Right renal cortex interstitium (tissue), 3 donors: Measurements from ENCODE around the gene INPP5A. TPM values are rescaled to one million over a fixed set of nuclear protein-coding genes. Genes with fewer than 3 reads are reported as not detected.
"Not testable (repeated sequence)": the region's sequence is repeated elsewhere in the genome, so short reads cannot be mapped to it uniquely, and the experiment has no call there.

Experiments used
- DNase-seq, 3 donors: peaks; one replicate each; pipeline ENCODE4 v3.0.0-alpha.2; 2013; ENCODE audit warnings: low read depth in 3 of 3, low spot score in 2 of 3
- polyA plus RNA-seq, 3 donors: library from polyadenylated mRNA; unstranded; fragments of 120-200 nt; gene quantifications; one replicate each; pipeline ENCODE4 v1.2.1, GENCODE V29; 2013; ENCODE audit not compliant: insufficient read length in 3 of 3

Gene INPP5A
- polyA plus RNA-seq, 3 donors: 35.1 to 36.4 (median 35.4) TPM

DNA sequence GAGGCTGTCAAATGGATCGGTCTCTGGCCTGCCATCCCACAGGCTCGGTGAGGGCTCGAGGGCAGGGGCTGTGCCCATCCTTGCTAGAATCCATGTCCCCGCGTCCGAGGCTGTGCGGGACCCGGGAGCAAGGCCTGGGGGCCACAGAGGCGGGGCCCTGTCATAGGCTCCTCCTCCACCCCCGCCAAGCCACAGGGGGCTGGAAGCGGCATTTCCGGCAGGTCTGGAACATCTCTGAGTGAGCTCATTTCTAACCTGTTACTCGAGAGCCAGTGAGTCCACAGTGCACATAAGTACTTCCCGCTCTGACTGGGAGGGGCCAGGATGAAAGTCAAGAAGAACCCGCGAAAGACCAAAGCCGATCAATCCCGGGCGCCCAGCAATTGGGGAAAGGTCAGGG is 190.7 kb downstream of the INPP5A start:
- no peak for DNase-seq

- DNase-seq: no peak
Measured at GRCh38 chr10:132728741-132729140, 191.2 kb downstream of the INPP5A start.

- no peak for DNase-seq
Measured at GRCh38 chr10:132729810-132730572, 192.4 kb downstream of the INPP5A start.

- no peak for DNase-seq
Measured at GRCh38 chr10:132730573-132730953, 193.0 kb downstream of the INPP5A start.

DNA sequence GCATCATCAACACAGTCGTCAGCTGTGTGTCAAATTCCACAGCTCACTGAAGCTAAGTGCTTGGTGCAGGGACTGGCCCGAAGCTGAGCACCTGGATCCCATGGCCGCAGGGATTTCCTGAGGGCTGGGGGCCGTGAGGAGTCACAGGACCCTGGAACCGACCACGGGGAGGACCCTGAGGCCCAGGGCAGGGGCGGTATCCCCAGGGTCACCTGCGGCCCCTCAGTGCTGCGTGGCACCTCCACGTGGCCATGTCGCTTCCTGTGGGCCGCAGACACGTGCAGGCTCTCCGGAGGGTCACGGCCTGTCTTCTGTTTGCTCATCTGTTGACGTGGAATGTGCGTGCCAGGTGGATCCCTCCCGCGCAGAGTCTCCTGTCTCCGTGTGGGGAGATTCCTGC is 194.9 kb downstream of the INPP5A start:
- DNase-seq: no peak

DNA sequence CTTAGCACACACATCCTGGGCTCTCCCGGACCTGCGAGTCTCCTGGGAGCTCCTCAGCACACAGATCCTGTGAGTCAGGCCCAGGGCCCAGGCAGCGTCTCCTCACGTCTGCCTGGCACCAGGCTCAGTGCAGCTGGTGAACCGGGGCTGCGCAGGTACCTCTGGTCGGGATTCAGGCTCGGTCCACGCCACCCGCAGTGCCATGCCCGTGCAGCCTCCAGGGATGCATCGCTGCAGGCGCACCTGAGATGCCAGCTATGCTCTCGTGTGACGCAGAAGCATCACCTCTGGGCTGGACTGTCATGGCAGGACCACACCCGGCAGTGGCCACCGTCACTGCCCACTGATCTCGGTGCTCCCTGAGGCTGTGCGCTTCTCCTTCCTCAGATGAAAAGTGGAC is 196.3 kb downstream of the INPP5A start:
- no peak for DNase-seq

- no peak for DNase-seq
Measured at GRCh38 chr10:132735341-132735775, 197.8 kb downstream of the INPP5A start.

- DNase-seq: no peak
Measured at GRCh38 chr10:132735923-132736391, 198.4 kb downstream of the INPP5A start.

DNA sequence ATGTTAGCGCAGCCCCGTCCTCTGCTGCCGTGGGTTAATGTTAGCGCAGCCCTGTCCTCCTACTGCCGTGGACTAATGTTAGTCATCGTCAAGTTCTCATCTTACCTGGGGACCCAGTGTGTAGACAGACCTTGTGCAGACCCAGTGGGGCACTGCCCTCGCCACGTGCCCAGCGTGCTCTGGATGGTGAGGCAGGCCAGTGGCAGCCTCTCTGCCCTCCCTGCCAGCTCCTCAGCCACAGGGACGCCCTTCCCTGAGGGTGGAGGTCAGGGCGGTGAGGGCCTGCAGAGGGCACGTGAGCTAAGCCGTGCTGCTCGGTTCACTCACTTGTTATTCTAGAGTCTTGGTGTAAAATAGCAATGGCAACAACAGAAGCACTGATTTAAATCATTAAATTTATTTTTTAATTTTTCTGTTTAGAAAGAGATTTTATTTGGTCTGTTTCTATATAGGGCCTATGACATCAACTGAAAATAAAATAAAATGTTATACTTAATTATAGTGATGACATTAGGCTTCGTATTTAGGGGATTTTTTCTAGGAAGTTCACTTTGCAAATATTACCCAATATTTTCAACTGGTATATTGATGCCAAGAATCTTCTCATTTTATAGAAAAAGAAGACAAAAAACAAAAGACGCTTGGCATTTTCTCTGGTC is 199.9 kb downstream of the INPP5A start:
- no peak for DNase-seq

DNA sequence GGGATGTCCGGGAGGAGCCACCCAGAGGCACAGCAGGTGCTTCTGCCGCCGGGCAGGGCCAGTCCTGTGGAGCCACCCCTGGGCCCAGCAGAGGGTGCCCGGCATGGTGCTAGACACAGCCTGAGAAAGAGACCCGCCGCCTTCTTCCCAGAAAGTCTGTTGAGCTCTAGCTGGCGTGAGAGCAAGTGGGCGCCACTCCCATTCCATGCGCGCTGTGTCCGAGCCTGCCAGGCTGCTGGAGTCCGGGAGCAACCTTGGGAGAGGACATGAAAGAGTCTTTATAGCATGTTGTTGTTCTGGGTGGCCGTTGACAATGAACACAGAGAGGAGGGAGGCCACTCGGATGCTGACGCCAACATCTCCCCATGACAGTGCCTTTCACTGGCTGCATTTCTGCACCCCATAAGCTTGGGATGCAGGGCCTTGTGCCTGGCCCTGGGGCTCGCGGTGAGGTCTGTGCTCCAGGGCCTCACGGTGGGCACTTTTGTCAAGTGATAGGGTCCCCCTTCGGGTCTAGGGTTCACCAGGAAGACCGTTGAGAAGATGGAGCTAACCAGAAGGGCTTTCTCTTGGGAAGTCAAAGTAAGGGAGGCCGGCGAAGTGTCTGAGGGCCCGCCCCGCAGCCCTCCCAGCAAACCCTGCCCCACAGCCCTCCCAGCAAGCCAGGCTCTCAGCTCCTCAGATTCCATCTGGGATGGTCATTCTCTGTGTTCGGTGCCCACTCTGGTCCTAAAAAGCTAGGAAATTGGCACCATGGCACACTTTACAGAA is 201.1 kb downstream of the INPP5A start:
- no peak for DNase-seq

GRCh38 chr10:132739225-132739613 is 201.6 kb downstream of the INPP5A start:
- DNase-seq: no peak

GRCh38 chr10:132740588-132740987 is 203.0 kb downstream of the INPP5A start:
- DNase-seq: no peak

GRCh38 chr10:132742167-132742836 is 204.7 kb downstream of the INPP5A start:
- no peak for DNase-seq

DNA sequence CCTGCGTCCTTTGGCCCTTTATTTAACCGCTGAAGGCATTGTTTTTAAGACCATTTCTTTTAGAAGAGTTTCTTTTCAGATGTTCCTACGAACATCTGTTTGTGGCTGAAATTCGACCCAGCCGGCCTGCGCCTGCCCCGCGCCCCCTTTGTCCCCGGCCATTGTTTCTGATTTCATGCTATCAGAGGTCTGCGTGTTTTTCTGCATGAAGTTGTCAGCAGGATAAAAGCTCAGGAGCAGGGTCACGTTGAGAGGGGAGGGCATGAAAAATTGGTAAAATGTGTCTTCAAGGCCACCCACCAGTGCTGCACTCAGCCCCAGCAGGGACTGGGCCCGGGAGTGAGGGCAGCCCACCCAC is 205.2 kb downstream of the INPP5A start:
- DNase-seq: no peak

DNA sequence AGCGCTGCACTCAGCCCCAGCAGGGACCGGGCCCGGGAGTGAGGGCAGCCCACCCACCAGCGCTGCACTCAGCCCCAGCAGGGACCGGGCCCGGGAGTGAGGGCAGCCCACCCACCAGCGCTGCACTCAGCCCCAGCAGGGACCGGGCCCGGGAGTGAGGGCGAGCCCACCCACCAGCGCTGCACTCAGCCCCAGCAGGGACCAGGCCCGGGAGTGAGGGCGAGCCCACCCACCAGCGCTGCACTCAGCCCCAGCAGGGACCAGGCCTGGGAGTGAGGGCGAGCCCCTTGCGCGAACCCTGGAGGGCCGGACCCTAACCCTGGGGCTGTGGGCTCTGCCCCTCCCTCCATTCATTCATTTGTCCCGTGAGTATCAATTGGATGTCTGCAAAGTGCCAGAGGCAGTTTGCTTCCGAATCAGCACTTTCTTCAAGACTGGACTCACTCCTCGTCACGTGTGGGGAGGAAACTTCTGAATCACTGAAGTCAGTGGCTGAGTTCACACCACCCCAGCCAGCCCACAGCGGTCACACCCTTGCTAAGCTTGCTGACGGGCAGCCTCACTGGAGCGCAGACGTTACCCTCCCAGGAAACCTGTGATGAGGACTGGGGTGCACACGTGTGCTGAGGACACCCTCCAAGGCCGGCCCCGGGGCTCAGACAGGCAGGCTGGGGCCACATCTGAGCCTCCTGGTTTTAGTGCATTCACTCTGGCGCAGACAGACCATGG is 205.8 kb downstream of the INPP5A start:
- not testable (repeated sequence) for DNase-seq

DNA sequence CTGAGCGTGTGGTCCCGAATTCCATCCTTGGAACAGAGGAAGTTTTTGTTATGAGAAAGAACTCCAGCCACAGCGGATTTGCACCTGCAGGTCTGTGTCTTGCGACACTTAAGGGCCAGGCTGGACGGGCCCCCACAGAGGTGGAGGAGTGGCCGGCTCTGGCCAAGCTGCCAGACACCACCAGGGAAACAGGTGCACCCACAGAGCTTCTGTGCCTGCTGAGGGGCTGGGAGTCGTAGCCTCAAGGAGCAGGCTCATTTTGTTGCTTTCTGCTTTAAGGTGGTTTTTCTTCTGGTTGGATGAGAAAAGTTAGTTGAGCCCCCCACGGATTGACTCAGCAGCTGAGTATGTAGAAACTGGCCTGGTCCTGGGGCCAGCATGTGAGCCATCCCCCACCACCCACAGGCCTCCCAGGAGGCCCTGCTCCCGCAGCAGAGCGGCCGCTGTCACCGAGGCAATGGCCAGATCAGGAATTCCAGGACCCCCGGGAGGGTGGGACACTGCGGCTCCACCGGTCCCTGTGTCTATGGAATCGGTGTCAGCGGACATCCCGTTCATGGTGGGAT is 206.4 kb downstream of the INPP5A start:
- no peak for DNase-seq

DNA sequence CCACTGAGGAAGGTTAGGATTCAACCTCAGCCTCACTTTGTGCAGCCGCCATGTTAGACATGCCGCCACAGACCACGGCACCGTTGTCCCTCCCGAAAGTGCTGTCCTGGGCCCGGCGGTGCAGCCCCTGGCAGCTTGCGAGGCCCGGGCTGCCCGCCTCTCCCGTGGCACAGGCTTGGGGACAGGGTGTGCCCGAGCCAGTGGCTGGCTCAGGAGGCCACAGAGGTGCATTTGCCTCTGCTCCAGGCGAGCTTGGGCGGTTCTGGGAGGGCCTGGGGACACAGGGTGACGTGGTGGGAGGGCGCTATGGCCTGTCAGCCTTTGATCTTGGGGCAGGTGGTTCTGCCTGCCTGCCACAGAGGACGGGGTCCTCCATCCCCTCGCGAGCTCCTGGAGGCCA is 207.3 kb downstream of the INPP5A start:
- no peak for DNase-seq

GRCh38 chr10:132745511-132745910 is 207.9 kb downstream of the INPP5A start:
- DNase-seq: no peak

GRCh38 chr10:132745971-132746370 is 208.4 kb downstream of the INPP5A start:
- DNase-seq: no peak

GRCh38 chr10:132746386-132746785 is 208.8 kb downstream of the INPP5A start:
- no peak for DNase-seq
